DND-41 (cell line): ENCODE data around the gene ANKS4B.

Source experiments
- ATAC-seq: fragments of 200-7000 bp; cut with Tn5 transposase; 3 replicates; pipeline ENCODE4 v1.9.1; 2021; ENCODE audit warnings: low read depth; ENCODE audit not compliant: insufficient read depth
- DNase-seq: peaks from one replicate; pipeline ENCODE4 v3.0.0-alpha.2; 2020
- H2AFZ ChIP-seq: 2 replicates; pipeline ENCODE4 v1.6.0; 2012; ENCODE audit warnings: low read depth, low read length
- H3K27ac ChIP-seq: 2 replicates; pipeline ENCODE4 v1.5.1; 2012; ENCODE audit warnings: low read length, inconsistent platforms
- H3K27me3 ChIP-seq: fragments of 200-600 bp; sonication (generic); 2 replicates; pipeline ENCODE4 v1.6.0; 2012; ENCODE audit warnings: low read length, mild to moderate bottlenecking, inconsistent platforms; ENCODE audit not compliant: insufficient read depth, poor library complexity
- H3K36me3 ChIP-seq: 2 replicates; pipeline ENCODE4 v1.5.1; 2012; ENCODE audit warnings: low read length, inconsistent platforms; ENCODE audit not compliant: insufficient read depth
- H3K4me1 ChIP-seq: 2 replicates; pipeline ENCODE4 v1.5.1; 2012; ENCODE audit warnings: mild to moderate bottlenecking, low read length; ENCODE audit not compliant: insufficient read depth
- H3K4me2 ChIP-seq: 2 replicates; pipeline ENCODE4 v1.6.0; 2012; ENCODE audit warnings: mild to moderate bottlenecking, moderate library complexity, low read length, inconsistent platforms; ENCODE audit not compliant: insufficient read depth
- H3K4me3 ChIP-seq, 2 experiments: fragments of 200-600 bp in 1 of 2; shearing (Covaris generic) in 1 of 2; 2 replicates each; pipeline ENCODE4 v1.5.1; 2012 to 2016; ENCODE audit warnings: inconsistent platforms in 2 of 2, low read length in 2 of 2, mild to moderate bottlenecking in 2 of 2, low read depth in 1 of 2, moderate library complexity in 1 of 2
- H3K79me2 ChIP-seq: 2 replicates; pipeline ENCODE4 v1.6.0; 2012; ENCODE audit warnings: low read length, inconsistent platforms; ENCODE audit not compliant: insufficient read depth
- H3K9ac ChIP-seq: 2 replicates; pipeline ENCODE4 v1.6.0; 2012; ENCODE audit warnings: low read depth, mild to moderate bottlenecking, inconsistent platforms, low read length, moderate library complexity
- H3K9me3 ChIP-seq: 2 replicates; pipeline ENCODE4 v1.5.1; 2012; ENCODE audit warnings: low read length, moderate library complexity, mild to moderate bottlenecking, inconsistent platforms; ENCODE audit not compliant: insufficient read depth, severe bottlenecking
- H4K20me1 ChIP-seq: 2 replicates; pipeline ENCODE4 v1.6.0; 2012; ENCODE audit warnings: low read length; ENCODE audit not compliant: insufficient read depth
- EZH2 ChIP-seq: IDR thresholded peaks from 3 replicates; pipeline ENCODE4 v1.6.1; 2012; ENCODE audit warnings: borderline replicate concordance, low read depth, mild to moderate bottlenecking, moderate library complexity, low read length, inconsistent platforms; ENCODE audit not compliant: severe bottlenecking
- TF ChIP-seq, protein P1 (sequence below): IDR thresholded peaks from 2 replicates; pipeline ENCODE4 v1.5.1; 2012; ENCODE audit warnings: borderline replicate concordance, low read length, moderate library complexity, mild to moderate bottlenecking; ENCODE audit not compliant: poor library complexity, severe bottlenecking; ENCODE audit errors: extremely low read depth

ANKS4B gene

DNA sequence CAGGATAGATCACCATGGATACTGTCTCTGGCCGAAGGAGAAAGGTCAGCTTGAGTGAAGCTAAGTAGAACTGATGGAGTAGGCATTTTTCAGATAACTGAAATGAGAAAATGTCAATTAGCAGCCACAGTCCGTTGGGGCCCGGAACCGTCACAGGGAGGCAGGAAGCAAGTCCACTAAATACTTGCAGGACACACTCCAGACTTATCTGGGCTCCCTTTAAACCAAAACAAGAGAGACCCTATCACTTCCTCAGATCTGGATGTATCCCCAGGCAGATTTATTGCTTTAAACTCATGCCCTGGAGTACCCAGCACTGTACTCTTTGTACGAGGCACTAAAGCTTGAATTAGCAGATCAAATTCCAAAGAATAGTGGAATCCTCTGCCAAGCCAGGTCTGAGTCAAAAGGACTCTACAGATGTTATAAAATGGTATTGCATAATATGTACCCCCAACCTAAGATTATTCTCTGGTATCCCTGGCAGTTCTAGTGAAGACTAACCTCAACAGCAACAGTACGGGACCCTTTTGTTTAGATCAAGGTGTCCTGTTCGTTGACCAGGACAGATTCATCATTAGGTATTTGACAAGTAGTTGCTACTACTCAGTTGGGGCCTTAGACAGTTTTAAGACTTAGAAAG is 30.2 kb upstream of the ANKS4B start:
- H3K36me3 ChIP-seq = no peaks in the 10 kb centered on the region
- no peak overlapping the region for H3K4me2 ChIP-seq
- DNase-seq (no peak), ATAC-seq (no peak)
- TF ChIP-seq EZH2 = no peak
- TF ChIP-seq, protein P1, sequence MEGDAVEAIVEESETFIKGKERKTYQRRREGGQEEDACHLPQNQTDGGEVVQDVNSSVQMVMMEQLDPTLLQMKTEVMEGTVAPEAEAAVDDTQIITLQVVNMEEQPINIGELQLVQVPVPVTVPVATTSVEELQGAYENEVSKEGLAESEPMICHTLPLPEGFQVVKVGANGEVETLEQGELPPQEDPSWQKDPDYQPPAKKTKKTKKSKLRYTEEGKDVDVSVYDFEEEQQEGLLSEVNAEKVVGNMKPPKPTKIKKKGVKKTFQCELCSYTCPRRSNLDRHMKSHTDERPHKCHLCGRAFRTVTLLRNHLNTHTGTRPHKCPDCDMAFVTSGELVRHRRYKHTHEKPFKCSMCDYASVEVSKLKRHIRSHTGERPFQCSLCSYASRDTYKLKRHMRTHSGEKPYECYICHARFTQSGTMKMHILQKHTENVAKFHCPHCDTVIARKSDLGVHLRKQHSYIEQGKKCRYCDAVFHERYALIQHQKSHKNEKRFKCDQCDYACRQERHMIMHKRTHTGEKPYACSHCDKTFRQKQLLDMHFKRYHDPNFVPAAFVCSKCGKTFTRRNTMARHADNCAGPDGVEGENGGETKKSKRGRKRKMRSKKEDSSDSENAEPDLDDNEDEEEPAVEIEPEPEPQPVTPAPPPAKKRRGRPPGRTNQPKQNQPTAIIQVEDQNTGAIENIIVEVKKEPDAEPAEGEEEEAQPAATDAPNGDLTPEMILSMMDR = no peak
- H3K79me2 ChIP-seq = no peaks in the 10 kb centered on the region
- H3K4me3 ChIP-seq = no peak overlapping the region
- H3K9me3 ChIP-seq = no peaks in the 10 kb centered on the region
- H3K27ac ChIP-seq = no peak overlapping the region
- peaks cover 4% of the 10 kb centered on the region for H3K27me3 ChIP-seq
- H3K9ac ChIP-seq = no peak overlapping the region
- no peaks in the 10 kb centered on the region for H4K20me1 ChIP-seq
- no peak overlapping the region for H2AFZ ChIP-seq
- no peaks in the 10 kb centered on the region for H3K4me1 ChIP-seq

DNA sequence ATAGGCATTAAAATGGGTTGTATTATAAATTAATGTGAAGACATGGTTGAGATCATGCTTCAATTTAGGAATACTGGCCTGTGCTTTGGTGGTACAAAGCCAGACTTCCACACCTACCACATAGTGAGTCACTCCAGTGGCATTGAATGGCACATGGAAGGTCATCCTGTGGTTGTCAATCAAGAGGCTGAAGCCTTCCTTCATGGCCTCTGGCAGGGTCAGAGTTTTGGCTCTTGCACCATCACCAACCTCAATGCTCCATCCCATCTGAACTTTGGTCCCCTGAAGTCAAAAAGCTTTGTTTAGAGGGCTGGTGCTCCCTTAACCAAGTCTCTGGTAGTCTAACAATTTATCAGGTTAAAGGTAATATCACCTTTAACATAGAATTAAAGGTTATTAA is 28.2 kb upstream of the ANKS4B start:
- TF ChIP-seq, protein P1 = no peak
- TF ChIP-seq EZH2 = no peak
- H3K27ac ChIP-seq = no peak overlapping the region
- H4K20me1 ChIP-seq = no peaks in the 10 kb centered on the region
- H3K9ac ChIP-seq = no peak overlapping the region
- ATAC-seq (no peak), DNase-seq (no peak)
- H3K36me3 ChIP-seq = no peaks in the 10 kb centered on the region
- H2AFZ ChIP-seq = no peak overlapping the region
- H3K79me2 ChIP-seq = no peaks in the 10 kb centered on the region
- H3K4me3 ChIP-seq = no peak overlapping the region
- no peaks in the 10 kb centered on the region for H3K4me1 ChIP-seq
- H3K4me2 ChIP-seq = no peak overlapping the region
- H3K27me3 ChIP-seq = peaks cover 4% of the 10 kb centered on the region
- H3K9me3 ChIP-seq = no peaks in the 10 kb centered on the region

DNA sequence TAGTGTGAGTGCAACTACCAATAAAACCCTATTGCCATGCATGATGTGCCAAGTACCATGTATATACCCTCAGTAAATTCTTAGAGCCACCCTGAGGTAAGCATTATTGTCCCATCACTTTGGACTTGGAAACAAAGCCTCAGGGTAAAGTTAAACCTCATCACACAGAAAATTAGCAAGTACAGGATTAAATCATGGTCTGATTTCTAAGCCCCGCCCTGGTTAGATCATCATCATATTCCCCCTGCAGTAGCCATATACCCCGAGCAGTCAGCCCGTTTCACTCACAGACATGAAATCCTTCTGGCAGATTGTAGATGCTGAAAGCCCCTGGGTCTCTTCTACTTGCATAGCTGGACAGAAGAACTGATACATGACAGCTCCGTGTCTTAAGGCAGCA is 26.9 kb upstream of the ANKS4B start:
- no peak overlapping the region for H2AFZ ChIP-seq
- ATAC-seq = no peak

DNA sequence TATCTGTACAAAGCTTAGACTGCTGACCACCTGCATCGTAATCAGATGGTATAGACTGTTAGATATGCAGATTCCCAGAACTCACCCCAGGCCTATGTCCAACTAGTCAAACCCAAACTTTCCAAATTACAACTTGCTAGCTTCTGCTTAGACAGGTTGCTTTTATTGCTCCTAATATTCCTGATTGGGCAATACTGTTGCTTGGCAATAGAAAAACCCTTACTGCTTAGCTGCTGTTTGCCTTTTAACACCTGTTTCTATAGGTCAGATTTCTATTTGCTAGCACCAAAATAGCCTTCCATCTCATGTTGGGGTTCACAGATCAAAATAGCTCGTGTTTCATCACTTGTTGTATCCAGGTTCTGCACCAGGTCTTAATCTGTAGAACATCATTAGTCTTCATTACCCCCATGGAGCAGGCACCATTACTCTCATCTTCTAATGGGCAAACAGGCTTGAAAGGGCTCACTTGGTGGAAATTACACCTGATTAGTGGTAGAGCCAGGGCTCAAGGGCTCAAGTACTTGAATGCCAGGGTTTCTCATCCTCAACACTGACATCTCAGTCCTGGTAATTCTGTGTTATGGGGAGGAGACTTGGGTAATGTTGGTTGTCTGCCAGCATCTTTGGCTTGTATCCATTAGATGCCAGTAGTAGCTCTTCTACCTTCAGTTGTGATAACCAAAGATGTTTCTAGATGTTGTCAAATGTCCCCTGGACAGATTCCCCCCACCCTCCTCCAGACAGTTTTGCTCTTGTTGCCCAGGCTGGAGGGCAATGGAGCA is 24.9 kb upstream of the ANKS4B start:
- Histone ChIP-seq H3K27ac (no peak overlapping the region), H3K79me2 (no peaks in the 10 kb centered on the region), H3K4me1 (no peaks in the 10 kb centered on the region), H3K27me3 (no peaks in the 10 kb centered on the region), H3K4me3 (no peak overlapping the region), H3K36me3 (no peaks in the 10 kb centered on the region), H3K9ac (no peak overlapping the region), H3K9me3 (no peaks in the 10 kb centered on the region), H4K20me1 (no peaks in the 10 kb centered on the region), H2AFZ (no peak overlapping the region), H3K4me2 (no peak overlapping the region)
- ATAC-seq = no peak
- no peak for DNase-seq
- TF ChIP-seq EZH2 = no peak
- TF ChIP-seq, protein P1 = no peak

More for the DNA sequence above, 26.9 kb upstream of the ANKS4B start:
- Histone ChIP-seq H3K9me3 (no peaks in the 10 kb centered on the region), H3K4me3 (no peak overlapping the region), H3K27ac (no peak overlapping the region), H3K27me3 (peaks cover 4% of the 10 kb centered on the region), H3K79me2 (no peaks in the 10 kb centered on the region), H3K4me1 (no peaks in the 10 kb centered on the region), H4K20me1 (no peaks in the 10 kb centered on the region), H3K9ac (no peak overlapping the region), H3K36me3 (no peaks in the 10 kb centered on the region), H3K4me2 (no peak overlapping the region)
- DNase-seq = no peak
- no peak for TF ChIP-seq EZH2
